Measurements from ENCODE around the gene WNT2.

The WNT2 gene

GRCh38 chr7:117273325-117273724 lies 49.5 kb downstream of the WNT2 start:
- H3K36me3 ChIP-seq (ENCODE audit: low read length), result no peaks in the 10 kb centered on the region
- no peaks in the 10 kb centered on the region for H3F3A ChIP-seq (ENCODE audit: insufficient read depth)
- TF ChIP-seq EZH2phosphoT487 (conservative IDR thresholded peaks at IDR 0.05; ENCODE audit: low read length) (no peak), CTCF (IDR thresholded peaks at IDR 0.05; ENCODE audit: insufficient read depth, low read length, poor library complexity, severe bottlenecking) (no peak)
- no peaks in the 10 kb centered on the region for H4K20me1 ChIP-seq (ENCODE audit: low read depth, low read length)
- H3K9me2 ChIP-seq (replicated peaks; ENCODE audit: insufficient read depth, low read length), result no peaks in the 10 kb centered on the region
- H3K4me2 ChIP-seq (ENCODE audit: low read depth, low read length, poor library complexity, severe bottlenecking), result no peak overlapping the region
- no peak overlapping the region for H2AFZ ChIP-seq (ENCODE audit: low read depth, low read length, severe bottlenecking)
- no peak overlapping the region for H3K4me3 ChIP-seq (ENCODE audit: insufficient read depth, low read length, poor library complexity, severe bottlenecking)
- no peaks in the 10 kb centered on the region for H3K27me3 ChIP-seq (ENCODE audit: low read length)
- no peak overlapping the region for H3K9ac ChIP-seq (ENCODE audit: low read length)
- H3K27ac ChIP-seq (ENCODE audit: low read depth, low read length), result no peak overlapping the region
- no peaks in the 10 kb centered on the region for H3K79me2 ChIP-seq (ENCODE audit: insufficient read depth, low read length)
- H3K9me3 ChIP-seq (ENCODE audit: insufficient read depth, low read length), result no peaks in the 10 kb centered on the region

GRCh38 chr7:117272017-117272759 lies 50.7 kb downstream of the WNT2 start:
- Histone ChIP-seq H3K4me3 (ENCODE audit: insufficient read depth, low read length, poor library complexity, severe bottlenecking) (no peak overlapping the region), H3K9me2 (replicated peaks; ENCODE audit: insufficient read depth, low read length) (no peaks in the 10 kb centered on the region), H3K36me3 (ENCODE audit: low read length) (no peaks in the 10 kb centered on the region), H3K9me3 (ENCODE audit: insufficient read depth, low read length) (no peaks in the 10 kb centered on the region), H2AFZ (ENCODE audit: low read depth, low read length, severe bottlenecking) (no peak overlapping the region), H3K4me2 (ENCODE audit: low read depth, low read length, poor library complexity, severe bottlenecking) (no peak overlapping the region), H3K27me3 (ENCODE audit: low read length) (no peaks in the 10 kb centered on the region), H3K79me2 (ENCODE audit: insufficient read depth, low read length) (no peaks in the 10 kb centered on the region), H4K20me1 (ENCODE audit: low read depth, low read length) (no peaks in the 10 kb centered on the region), H3K9ac (ENCODE audit: low read length) (no peak overlapping the region), H3F3A (ENCODE audit: insufficient read depth) (no peaks in the 10 kb centered on the region), H3K27ac (ENCODE audit: low read depth, low read length) (no peak overlapping the region)
- TF ChIP-seq CTCF (IDR thresholded peaks at IDR 0.05; ENCODE audit: insufficient read depth, low read length, poor library complexity, severe bottlenecking) (no peak), EZH2phosphoT487 (conservative IDR thresholded peaks at IDR 0.05; ENCODE audit: low read length) (no peak)

GRCh38 chr7:117271566-117271965 lies 51.3 kb downstream of the WNT2 start:
- H3K79me2 ChIP-seq (ENCODE audit: insufficient read depth, low read length), result no peaks in the 10 kb centered on the region

More at GRCh38 chr7:117271566-117271965, 51.3 kb downstream of the WNT2 start:
- Histone ChIP-seq H3K36me3 (ENCODE audit: low read length) (no peaks in the 10 kb centered on the region), H3K9me2 (replicated peaks; ENCODE audit: insufficient read depth, low read length) (no peaks in the 10 kb centered on the region), H3F3A (ENCODE audit: insufficient read depth) (no peaks in the 10 kb centered on the region), H3K27ac (ENCODE audit: low read depth, low read length) (no peak overlapping the region), H2AFZ (ENCODE audit: low read depth, low read length, severe bottlenecking) (no peak overlapping the region), H3K9me3 (ENCODE audit: insufficient read depth, low read length) (no peaks in the 10 kb centered on the region), H4K20me1 (ENCODE audit: low read depth, low read length) (no peaks in the 10 kb centered on the region), H3K27me3 (ENCODE audit: low read length) (no peaks in the 10 kb centered on the region), H3K4me3 (ENCODE audit: insufficient read depth, low read length, poor library complexity, severe bottlenecking) (no peak overlapping the region), H3K9ac (ENCODE audit: low read length) (no peak overlapping the region), H3K4me2 (ENCODE audit: low read depth, low read length, poor library complexity, severe bottlenecking) (no peak overlapping the region)
- TF ChIP-seq CTCF (IDR thresholded peaks at IDR 0.05; ENCODE audit: insufficient read depth, low read length, poor library complexity, severe bottlenecking), result no peak
- no peak for TF ChIP-seq EZH2phosphoT487 (conservative IDR thresholded peaks at IDR 0.05; ENCODE audit: low read length)
